ENCODE data around the gene ZNF275.
"Not testable (repeated sequence)": the region's sequence is repeated elsewhere in the genome, so short reads cannot be mapped to it uniquely, and the experiment has no call there.

ZNF275 gene

GRCh38 chrX:153361781-153362397 is 27.9 kb downstream of the ZNF275 start:
- no peak for DNase-seq

- DNase-seq: no peak
Measured at GRCh38 chrX:153365670-153366069, 31.7 kb downstream of the ZNF275 start.

- no peak for DNase-seq
Measured at GRCh38 chrX:153366119-153366518, 32.2 kb downstream of the ZNF275 start.

- no peak for DNase-seq
Measured at GRCh38 chrX:153366878-153367538, 33.1 kb downstream of the ZNF275 start.

GRCh38 chrX:153370293-153371055 is 36.5 kb downstream of the ZNF275 start:
- DNase-seq: no peak

- DNase-seq: no peak
Measured at GRCh38 chrX:153371256-153371655, 37.3 kb downstream of the ZNF275 start.

- DNase-seq: peak; percentile 14
Measured at GRCh38 chrX:153372949-153373348, 39.0 kb downstream of the ZNF275 start.

GRCh38 chrX:153374426-153374825 is 40.5 kb downstream of the ZNF275 start:
- no peak for DNase-seq

- no peak for DNase-seq
Measured at GRCh38 chrX:153375571-153375970, 41.6 kb downstream of the ZNF275 start.

GRCh38 chrX:153377727-153378126 is 43.8 kb downstream of the ZNF275 start:
- no peak for DNase-seq

GRCh38 chrX:153378607-153379006 is 44.7 kb downstream of the ZNF275 start:
- no peak for DNase-seq

- no peak for DNase-seq
Measured at GRCh38 chrX:153379508-153379907, 45.6 kb downstream of the ZNF275 start.

GRCh38 chrX:153379971-153380581 is 46.1 kb downstream of the ZNF275 start:
- DNase-seq: no peak

- DNase-seq: no peak
Measured at GRCh38 chrX:153380691-153381090, 46.7 kb downstream of the ZNF275 start.

GRCh38 chrX:153381684-153382532 is 48.0 kb downstream of the ZNF275 start:
- DNase-seq: peak; percentile 13

GRCh38 chrX:153382563-153383482 is 48.9 kb downstream of the ZNF275 start:
- no peak for DNase-seq

GRCh38 chrX:153384390-153384789 is 50.4 kb downstream of the ZNF275 start:
- DNase-seq: no peak

GRCh38 chrX:153384973-153385372 is 51.0 kb downstream of the ZNF275 start:
- DNase-seq: not testable (repeated sequence)

GRCh38 chrX:153386097-153386496 is 52.1 kb downstream of the ZNF275 start:
- no peak for DNase-seq

- no peak for DNase-seq
Measured at GRCh38 chrX:153387345-153387744, 53.4 kb downstream of the ZNF275 start.

GRCh38 chrX:153387987-153388721 is 54.2 kb downstream of the ZNF275 start:
- no peak for DNase-seq

All from NCI-H187 treated with DMSO at 0.1 percent for 48 hours (cell line).